Fibroblast of skin of abdomen (primary cell): ENCODE measurements around the gene NT5DC4. TPM values are rescaled to one million over a fixed set of nuclear protein-coding genes. Genes with fewer than 3 reads are reported as not detected.

Experiments used
- DNase-seq: peaks from one replicate; pipeline ENCODE4 v3.0.0-alpha.2; 2013
- polyA plus RNA-seq, 2 experiments: library from polyadenylated mRNA; unstranded; fragments of 120-200 nt; gene quantifications; one replicate each; pipeline ENCODE4 v1.2.1, GENCODE V29; 2013; ENCODE audit not compliant: insufficient read length in 2 of 2

The NT5DC4 gene
- not detected for polyA plus RNA-seq (2013, experiment 1 of 2; ENCODE audit: insufficient read length)
- polyA plus RNA-seq (2013, experiment 2 of 2; ENCODE audit: insufficient read length) = not detected

GRCh38 chr2:112720785-112721184 is at the start of gene NT5DC4:
Gene NT5DC4, plus strand, starts transcription at chr2:112721020. Its CDS starts 60 bp downstream, at chr2:112721080.
- no peak for DNase-seq

- DNase-seq = no peak
These were observed 49.0 kb upstream of the NT5DC4 start for GRCh38 chr2:112671801-112672200.

- no peak for DNase-seq
These were observed 47.8 kb upstream of the NT5DC4 start for GRCh38 chr2:112673008-112673407.

- DNase-seq = peak; percentile 13
These were observed 46.6 kb upstream of the NT5DC4 start for GRCh38 chr2:112674229-112674628.

- DNase-seq = no peak
These were observed 41.3 kb upstream of the NT5DC4 start for GRCh38 chr2:112679484-112679883.

- no peak for DNase-seq
These were observed 40.1 kb upstream of the NT5DC4 start for GRCh38 chr2:112680666-112681101.

- DNase-seq = no peak
These were observed 38.7 kb upstream of the NT5DC4 start for GRCh38 chr2:112682101-112682500.

GRCh38 chr2:112683550-112684414 is 37.0 kb upstream of the NT5DC4 start:
- no peak for DNase-seq

- DNase-seq = no peak
These were observed 36.4 kb upstream of the NT5DC4 start for GRCh38 chr2:112684415-112684775.

- no peak for DNase-seq
These were observed 35.4 kb upstream of the NT5DC4 start for GRCh38 chr2:112685271-112685884.

GRCh38 chr2:112686348-112687217 is 34.2 kb upstream of the NT5DC4 start:
- no peak for DNase-seq

- DNase-seq = no peak
These were observed 33.3 kb upstream of the NT5DC4 start for GRCh38 chr2:112687522-112687921.

GRCh38 chr2:112688086-112688880 is 32.5 kb upstream of the NT5DC4 start:
- no peak for DNase-seq

- DNase-seq = peak; percentile 21
These were observed 29.9 kb upstream of the NT5DC4 start for GRCh38 chr2:112690853-112691401.

- DNase-seq = no peak
These were observed 28.9 kb upstream of the NT5DC4 start for GRCh38 chr2:112691881-112692281.

GRCh38 chr2:112692495-112692911 is 28.3 kb upstream of the NT5DC4 start:
- DNase-seq = peak; percentile 83

- DNase-seq = no peak
These were observed 27.9 kb upstream of the NT5DC4 start for GRCh38 chr2:112692918-112693317.

- DNase-seq = no peak
These were observed 27.2 kb upstream of the NT5DC4 start for GRCh38 chr2:112693596-112693995.

GRCh38 chr2:112694182-112694581 is 26.6 kb upstream of the NT5DC4 start:
- no peak for DNase-seq

GRCh38 chr2:112698834-112699515 is 21.8 kb upstream of the NT5DC4 start:
- no peak for DNase-seq
